Stimulated activated CD8-positive, alpha-beta memory T cell treated with anti-CD3 and anti-CD28 coated beads, Interleukin-15, amount 100 ng/mL, for 1 hour (primary cell): ENCODE measurements around the gene PEDS1.
A peak's percentile ranks its signal among the peaks of the same experiment; 100 is the strongest.
"Not testable (repeated sequence)": the region's sequence is repeated elsewhere in the genome, so short reads cannot be mapped to it uniquely, and the experiment has no call there.

ENCODE experiments used
- DNase-seq: peaks from one replicate; pipeline ENCODE4 v3.0.0-alpha.2; 2020; ENCODE audit warnings: low read depth

The PEDS1 gene

GRCh38 chr20:50190251-50191064 is 36.9 kb upstream of the PEDS1 start, which contains the start of gene CEBPB:
CEBPB (plus strand) TSS chr20:50190830; CDS start chr20:50191034, 204 bp downstream.
- DNase-seq: peak; percentile 62

GRCh38 chr20:50189681-50190250 is 36.2 kb upstream of the PEDS1 start:
- DNase-seq: no peak

- no peak for DNase-seq
Measured at GRCh38 chr20:50188879-50189680, 35.6 kb upstream of the PEDS1 start.

GRCh38 chr20:50188287-50188688 is 34.8 kb upstream of the PEDS1 start:
- no peak for DNase-seq

DNA sequence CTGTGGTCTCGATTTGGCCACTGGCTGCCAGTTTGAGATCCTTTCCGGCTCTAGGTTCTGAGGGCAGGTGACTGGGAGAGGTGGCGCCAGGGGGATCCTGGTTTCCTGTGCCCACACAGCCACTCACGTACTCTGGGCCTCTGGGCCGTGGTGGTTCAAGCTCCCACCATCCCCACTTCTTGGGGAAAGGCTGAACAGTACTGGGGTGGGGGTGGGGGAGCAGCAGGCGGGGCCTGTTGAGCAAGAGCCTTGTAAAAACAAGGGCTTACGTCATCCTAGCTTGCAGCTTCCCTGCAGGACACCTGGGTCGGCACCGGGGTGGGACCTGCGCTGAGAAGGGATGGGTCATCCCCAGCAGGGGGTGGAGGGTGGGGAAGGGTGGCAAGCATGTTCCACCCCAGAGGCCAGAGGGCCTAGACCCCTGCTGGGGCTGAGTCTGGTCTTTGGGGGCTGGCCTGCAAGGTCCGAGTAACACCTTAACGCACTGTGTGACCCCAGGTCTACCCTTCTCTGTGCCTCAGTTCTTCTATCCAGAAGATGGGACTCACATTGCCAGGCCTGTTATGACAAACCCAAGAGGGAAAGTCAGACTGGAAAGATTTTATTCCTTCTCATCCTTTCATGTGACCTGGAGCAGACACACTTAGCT is 34.0 kb upstream of the PEDS1 start:
- no peak for DNase-seq

DNA sequence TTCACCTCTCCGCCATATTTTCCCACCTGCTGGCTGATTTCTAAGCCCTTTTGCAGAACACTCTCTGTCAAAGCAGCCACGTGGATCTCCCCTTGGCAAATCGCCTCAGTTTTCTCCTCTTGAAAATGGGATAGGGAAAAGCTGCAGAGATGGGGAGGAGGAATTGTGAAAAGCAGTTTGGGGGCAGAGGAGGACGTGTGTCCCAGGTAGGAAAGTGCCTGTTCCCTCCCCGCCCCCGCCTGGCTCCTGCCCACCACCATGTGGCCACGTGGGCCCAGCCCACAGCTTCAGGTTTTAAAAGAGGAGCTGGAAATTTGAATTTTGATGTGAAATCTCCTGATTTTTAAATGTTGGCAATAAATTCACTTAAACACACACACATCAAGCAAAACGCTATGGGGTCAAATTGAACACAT is 33.5 kb upstream of the PEDS1 start:
- no peak for DNase-seq

- DNase-seq: peak; percentile 94
Measured at GRCh38 chr20:50186151-50186885, 32.8 kb upstream of the PEDS1 start.

DNA sequence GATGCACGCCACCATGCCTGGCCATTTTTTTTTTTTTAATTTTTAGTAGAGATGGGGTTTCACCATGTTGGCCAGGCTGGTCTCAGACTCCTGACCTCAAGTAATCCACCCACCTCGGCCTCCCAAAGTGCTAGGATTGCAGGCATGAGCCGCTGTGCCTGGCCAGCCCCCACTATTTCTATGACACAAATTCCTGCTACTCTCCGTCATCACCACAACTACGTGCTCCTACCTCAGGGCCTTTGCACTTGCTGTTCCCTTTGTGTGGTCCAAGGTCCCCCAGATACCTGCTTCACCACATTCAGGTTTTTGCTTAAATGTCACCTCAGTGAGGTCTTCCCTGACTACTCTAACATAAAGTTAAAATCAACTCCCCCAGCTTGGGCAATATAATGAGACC is 31.9 kb upstream of the PEDS1 start:
- DNase-seq: no peak

DNA sequence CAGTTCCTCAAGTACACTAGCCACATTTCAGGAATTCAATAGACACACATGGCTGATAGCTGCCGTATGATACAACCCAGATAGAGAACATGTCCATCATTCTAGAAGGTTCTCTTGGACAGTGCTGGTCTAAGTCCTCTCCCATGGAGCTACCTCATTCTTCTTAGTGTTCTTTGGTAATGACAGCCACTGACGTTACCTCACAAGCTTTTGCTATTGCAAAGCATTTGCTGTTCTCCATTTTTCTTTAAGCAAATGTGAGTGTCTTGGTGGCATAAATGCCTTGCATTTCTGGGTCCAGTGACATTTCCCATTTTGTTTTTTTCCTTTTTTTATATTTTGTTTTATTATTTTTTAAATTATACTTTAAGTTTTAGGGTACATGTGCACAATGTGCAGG is 28.8 kb upstream of the PEDS1 start:
- no peak for DNase-seq

GRCh38 chr20:50181344-50181743 is 27.8 kb upstream of the PEDS1 start:
- DNase-seq: no peak

- not testable (repeated sequence) for DNase-seq
Measured at GRCh38 chr20:50178672-50179071, 25.1 kb upstream of the PEDS1 start.

DNA sequence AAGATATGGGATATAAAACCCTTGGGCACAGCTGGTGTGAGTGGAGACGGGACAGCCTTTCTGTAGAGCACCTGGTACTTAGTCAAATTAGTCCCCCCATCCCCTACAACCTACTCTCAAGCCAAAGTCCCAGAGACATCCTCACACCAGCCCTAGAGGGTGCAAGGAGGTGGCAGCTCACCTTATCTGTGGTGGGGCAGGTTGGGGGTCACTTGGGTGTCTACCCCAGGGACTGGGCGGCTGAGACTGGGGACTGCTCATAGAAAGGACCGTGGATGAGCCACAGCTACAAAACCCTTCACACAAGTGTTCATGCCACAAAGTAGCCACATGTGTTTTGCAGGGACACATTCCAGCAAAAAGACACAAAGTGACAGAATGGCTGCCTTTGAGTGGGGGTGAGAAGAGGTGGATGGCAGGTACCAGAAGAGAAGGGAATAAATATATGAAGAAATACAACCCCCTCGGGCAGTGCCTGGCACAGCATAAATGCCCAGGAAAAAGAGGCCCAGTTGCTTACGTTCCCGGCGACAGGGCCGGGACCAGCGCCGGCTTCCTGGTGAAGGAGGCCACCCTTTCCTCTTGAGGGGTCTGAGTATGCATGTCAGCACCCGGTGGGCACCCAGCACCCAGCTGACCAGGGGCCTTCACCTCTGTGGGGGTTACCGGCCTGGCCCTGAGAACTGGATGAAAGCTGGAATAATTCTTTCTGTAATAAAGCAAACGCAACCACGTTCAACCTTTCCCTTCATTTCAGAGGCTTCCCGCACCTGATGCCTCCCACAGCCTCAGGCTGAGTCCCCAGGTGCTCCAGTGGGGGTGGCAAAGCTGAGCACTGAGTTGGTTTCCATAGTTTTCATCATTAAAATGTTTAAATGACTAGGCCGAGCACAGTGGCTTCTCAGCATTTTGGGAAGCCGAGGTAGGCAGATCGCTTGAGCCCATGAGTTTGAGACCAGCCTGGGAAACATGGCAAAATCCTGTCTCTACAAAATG is 22.7 kb upstream of the PEDS1 start:
- DNase-seq: no peak

DNA sequence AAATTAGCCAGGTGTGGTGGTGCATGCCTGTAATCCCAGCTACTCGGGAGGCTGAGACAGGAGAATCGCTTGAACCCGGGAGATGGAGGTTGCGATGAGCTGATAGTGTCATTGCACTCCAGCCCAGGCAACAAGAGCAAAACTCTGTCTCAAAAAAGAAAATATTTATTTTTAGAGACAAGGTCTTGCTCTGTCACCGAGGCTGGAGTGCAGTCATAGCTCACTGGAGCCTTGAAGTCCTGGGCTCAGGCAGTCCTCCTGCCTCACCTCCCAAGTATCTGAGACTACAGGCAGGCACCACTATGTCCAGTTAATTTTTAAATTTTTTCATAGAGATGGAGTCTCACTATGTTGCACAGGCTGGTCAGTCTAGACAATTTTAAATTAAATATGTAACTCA is 20.9 kb upstream of the PEDS1 start:
- no peak for DNase-seq

DNA sequence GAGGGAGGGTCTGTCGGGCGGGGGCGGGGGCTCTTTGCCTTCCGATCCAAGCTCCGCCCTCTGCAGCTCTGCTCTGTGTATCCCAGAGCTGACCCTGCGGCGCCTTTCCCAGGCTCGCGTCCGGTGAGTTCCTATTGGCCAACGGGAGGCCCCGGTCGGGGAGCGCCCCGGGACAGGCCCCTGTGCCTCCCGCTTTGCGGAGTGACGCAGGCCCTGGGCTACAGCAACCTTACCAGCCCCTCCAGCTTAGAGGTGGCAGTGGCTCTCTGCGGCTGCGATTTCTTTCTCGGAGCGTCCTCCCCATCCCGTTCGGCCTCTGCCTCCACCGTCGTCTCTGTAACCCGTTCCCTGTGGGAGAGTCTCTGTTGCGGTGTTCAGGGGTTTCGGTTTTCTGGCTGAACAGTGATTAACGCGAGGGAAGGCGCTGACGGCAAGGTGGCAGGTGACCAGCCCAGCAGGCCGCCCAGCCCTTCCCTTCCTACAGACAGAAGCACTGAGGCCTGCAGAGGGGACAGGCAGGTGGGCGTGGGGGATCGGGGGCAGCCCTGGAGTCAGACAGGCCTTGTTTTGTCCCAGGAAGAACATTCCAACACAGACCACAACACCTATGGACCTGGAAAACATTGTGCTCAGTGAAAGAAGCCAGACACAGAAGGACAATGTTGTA is 19.0 kb upstream of the PEDS1 start:
- DNase-seq: no peak

DNA sequence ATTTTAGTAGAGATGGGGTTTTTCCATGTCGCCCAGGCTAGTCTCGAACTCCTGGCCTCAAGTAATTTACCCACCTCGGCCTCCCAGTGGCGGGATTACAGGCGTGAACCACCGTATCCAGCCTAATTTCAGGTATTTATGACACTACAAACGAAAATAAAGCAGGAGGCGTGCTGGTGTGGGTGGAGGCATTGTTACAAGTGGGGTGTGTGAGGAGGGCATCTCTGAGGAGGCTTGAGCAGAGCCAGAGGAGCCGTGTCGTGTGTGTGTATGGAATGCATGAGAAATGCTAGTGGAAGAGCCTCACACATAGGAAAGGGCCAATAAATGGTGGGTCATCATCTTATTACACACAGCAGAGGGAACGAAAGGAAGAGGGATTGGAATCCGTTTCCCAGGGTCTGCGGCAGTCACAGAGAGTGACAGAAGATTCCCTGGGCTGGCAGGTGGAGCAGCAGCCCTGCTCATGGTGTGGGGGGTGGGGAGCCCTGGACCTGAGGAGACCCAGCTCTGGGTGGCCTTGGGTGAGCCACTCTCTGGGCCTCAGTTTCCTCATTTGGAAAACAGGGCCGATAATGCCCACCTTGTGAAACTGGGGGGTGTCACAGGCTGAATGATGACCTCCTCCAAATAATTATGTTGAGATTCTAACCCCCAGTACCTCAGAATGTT is 17.2 kb upstream of the PEDS1 start:
- no peak for DNase-seq

GRCh38 chr20:50169329-50169823 is 15.9 kb upstream of the PEDS1 start:
- peak; percentile 80 for DNase-seq

DNA sequence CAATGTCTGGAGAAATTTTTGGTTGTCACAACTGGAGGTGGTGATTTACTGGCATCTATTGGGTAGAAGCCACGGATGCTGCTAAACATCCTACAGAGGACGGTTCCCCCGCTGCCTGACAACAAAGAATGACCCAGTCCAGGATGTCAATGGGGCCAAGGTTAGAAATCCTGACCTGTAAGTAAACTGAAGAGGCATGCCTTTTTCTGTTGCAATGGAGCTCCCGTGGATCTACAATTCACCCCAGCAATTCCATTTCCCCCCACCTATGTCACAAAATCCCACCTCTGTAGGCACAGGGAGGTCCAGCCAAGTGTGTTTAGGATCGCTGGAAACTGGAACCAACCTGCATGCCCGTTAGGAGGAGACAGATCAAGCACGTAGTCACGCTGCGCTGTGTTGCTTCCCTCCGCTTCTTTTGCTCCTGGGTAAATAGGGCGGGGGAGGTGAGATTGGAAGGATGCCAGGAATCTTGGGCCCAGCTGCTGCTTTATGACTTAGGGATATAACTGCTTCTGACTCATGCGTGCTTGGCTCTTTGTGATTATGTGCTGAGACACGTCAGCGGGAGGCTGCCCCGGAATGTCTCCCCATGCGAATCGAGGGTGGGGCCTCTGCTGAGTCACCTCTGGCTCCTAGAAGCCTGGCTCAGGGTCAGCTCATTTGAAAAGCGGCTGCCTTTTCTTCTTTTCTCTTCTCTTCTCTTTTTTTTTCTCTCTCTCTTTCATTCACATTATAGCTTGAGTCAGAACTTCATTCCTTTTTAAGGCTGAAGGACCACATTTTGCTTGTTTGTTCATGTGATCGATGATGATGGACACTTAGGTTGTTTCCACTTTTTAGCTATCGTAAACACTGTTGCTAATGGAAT is 12.4 kb upstream of the PEDS1 start:
- peak; percentile 57 for DNase-seq
